Urinary bladder (tissue), 4 donors: ENCODE measurements around the gene CHCHD6. TPM values are rescaled to one million over a fixed set of nuclear protein-coding genes. Genes with fewer than 3 reads are reported as not detected.

Experiments used
- DNase-seq: peaks from one replicate; pipeline ENCODE4 v3.0.0-alpha.2; 2015; ENCODE audit errors: extremely low spot score
- H3K27ac ChIP-seq: one replicate; pipeline ENCODE4 v1.5.1; 2013; ENCODE audit warnings: low read depth, mild to moderate bottlenecking, moderate library complexity
- H3K36me3 ChIP-seq: one replicate; pipeline ENCODE4 v1.6.1; 2013; ENCODE audit warnings: mild to moderate bottlenecking, moderate library complexity; ENCODE audit not compliant: insufficient read depth
- H3K4me1 ChIP-seq: one replicate; pipeline ENCODE4 v1.6.1; 2013; ENCODE audit warnings: mild to moderate bottlenecking, moderate library complexity; ENCODE audit not compliant: insufficient read depth
- H3K4me3 ChIP-seq: one replicate; pipeline ENCODE4 v1.5.1; 2013; ENCODE audit warnings: low read depth, low read length
- whole genome bisulfite sequencing: extraction: QIAGEN DNeasy Blood & Tissue Kit; methylation state at CpG from one replicate; pipeline ENCODE4 v1.1.7; 2013; 5-methylcytosine and 5-hydroxymethylcytosine counted together
- polyA plus RNA-seq: library from polyadenylated mRNA; stranded (reverse); fragments of 200-250 nt; gene quantifications from one replicate; pipeline ENCODE4 v1.2.3, GENCODE V29; 2013
- total RNA-seq: library from RNA; depleted of rRNA; stranded (reverse); fragments of >200 nt; gene quantifications from one replicate; pipeline ENCODE4 v1.2.3, GENCODE V29; 2014
- donor health status: healthy with polysubstance abuse.
- donor health status: healthy.

Gene CHCHD6
- total and polyA plus RNA-seq, 2 donors = 5.4 to 20.9 TPM

- Histone ChIP-seq H3K27ac (no peak overlapping the region), H3K36me3 (no peaks in the 10 kb centered on the region), H3K4me3 (no peak overlapping the region), H3K4me1 (no peaks in the 10 kb centered on the region)
- WGBS = 3% methylated on average over 20 of the region's 20 CpGs
- DNase-seq = no peak
Measured at GRCh38 chr3:126679318-126679751, 24.7 kb upstream of the CHCHD6 start.

- Histone ChIP-seq H3K27ac (no peak overlapping the region), H3K4me1 (no peaks in the 10 kb centered on the region), H3K4me3 (no peak overlapping the region), H3K36me3 (no peaks in the 10 kb centered on the region)
- WGBS = 80% methylated on average over 11 of the region's 11 CpGs
- no peak for DNase-seq
Measured at GRCh38 chr3:126679831-126680666, 24.0 kb upstream of the CHCHD6 start.

GRCh38 chr3:126680667-126681055, 23.4 kb upstream of the CHCHD6 start:
- DNase-seq = no peak
- Histone ChIP-seq H3K4me3 (no peak overlapping the region), H3K27ac (no peak overlapping the region), H3K4me1 (no peaks in the 10 kb centered on the region), H3K36me3 (no peaks in the 10 kb centered on the region)
- WGBS = 76% methylated on average over 4 of the region's 4 CpGs

DNA sequence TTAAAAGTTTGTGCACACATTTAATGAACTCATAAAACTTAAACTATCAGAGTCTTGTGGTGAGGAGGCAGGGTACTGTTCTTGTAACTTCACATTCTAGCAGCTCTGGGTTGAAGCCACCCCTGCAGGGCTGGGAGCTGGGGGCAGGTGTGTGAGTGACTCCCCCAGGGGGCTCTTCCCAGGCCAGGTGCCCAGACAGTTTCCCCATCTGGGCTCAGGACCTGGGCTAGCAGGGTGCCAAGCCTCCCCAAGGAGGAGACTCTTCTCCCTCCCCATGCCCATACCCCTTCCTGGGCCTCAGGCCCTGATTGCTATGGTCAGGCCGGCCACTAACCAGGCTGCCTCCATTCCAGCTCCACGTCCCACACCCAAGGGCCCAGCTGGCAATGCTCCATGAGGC, 22.0 kb upstream of the CHCHD6 start:
- H3K27ac ChIP-seq = no peak overlapping the region
- WGBS = 79% methylated on average over 2 of the region's 2 CpGs
- H3K4me3 ChIP-seq = no peak overlapping the region
- no peak for DNase-seq
- H3K36me3 ChIP-seq = no peaks in the 10 kb centered on the region
- H3K4me1 ChIP-seq = no peaks in the 10 kb centered on the region

- H3K4me3 ChIP-seq = no peak overlapping the region
- DNase-seq = no peak
- H3K36me3 ChIP-seq = no peaks in the 10 kb centered on the region
- H3K27ac ChIP-seq = no peak overlapping the region
- H3K4me1 ChIP-seq = no peaks in the 10 kb centered on the region
- WGBS = 77% methylated on average over 5 of the region's 5 CpGs
Measured at GRCh38 chr3:126683069-126683468, 21.0 kb upstream of the CHCHD6 start.

DNA sequence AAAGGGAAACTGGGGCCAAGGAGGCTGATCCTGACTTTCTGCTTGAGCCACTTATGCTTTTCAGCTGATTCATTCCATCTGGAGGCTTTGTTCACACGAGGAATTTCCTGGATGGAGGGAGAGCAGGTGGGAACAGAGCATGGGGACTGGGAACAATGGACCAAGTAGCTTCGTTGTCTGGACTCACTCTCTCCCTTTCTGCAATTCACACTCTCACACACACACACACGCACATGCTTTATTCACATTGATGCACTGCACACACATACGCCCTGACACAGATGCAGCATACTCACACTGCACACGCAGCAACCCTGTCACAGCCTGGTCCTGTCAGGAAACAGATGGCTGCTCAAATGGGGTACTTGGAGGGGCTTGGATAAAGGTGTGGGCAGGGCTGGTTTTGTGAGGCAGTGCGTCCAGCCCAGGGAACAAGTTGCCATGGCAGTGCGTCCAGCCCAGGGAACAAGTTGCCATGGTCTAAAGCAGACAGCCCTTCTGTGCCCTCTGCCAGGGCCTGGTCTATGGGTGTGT, 19.8 kb upstream of the CHCHD6 start:
- Histone ChIP-seq H3K36me3 (no peaks in the 10 kb centered on the region), H3K4me1 (no peaks in the 10 kb centered on the region), H3K27ac (no peak overlapping the region), H3K4me3 (no peak overlapping the region)
- DNase-seq = no peak
- 54% methylated on average over 7 of the region's 7 CpGs for WGBS

GRCh38 chr3:126685021-126685420, 19.0 kb upstream of the CHCHD6 start:
- no peaks in the 10 kb centered on the region for H3K4me1 ChIP-seq
- H3K27ac ChIP-seq = no peak overlapping the region
- no peaks in the 10 kb centered on the region for H3K36me3 ChIP-seq
- H3K4me3 ChIP-seq = no peak overlapping the region
- 79% methylated on average over 3 of the region's 3 CpGs for WGBS
- DNase-seq = no peak

DNA sequence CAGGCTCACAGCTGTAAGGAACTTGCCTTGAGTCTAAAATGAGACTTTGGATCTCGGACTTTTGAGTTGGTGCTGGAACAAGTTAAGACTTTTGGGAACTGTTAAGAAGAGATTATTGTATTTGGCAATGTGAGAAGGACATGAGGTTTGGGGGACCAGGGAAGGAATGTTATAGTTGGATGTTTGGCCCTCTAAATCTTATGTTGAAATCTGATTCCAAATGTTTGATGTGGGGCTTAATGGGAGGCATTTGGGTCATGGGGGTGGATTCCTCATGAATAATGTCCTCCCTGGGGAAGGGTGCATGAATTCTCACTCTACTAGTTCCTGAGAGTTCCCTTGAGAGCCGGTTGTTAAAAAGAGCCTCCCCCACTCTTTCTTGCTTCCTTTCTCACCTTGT, 18.5 kb upstream of the CHCHD6 start:
- Histone ChIP-seq H3K27ac (no peak overlapping the region), H3K4me3 (no peak overlapping the region), H3K36me3 (no peaks in the 10 kb centered on the region), H3K4me1 (no peaks in the 10 kb centered on the region)
- WGBS = 35% methylated on average over 2 of the region's 2 CpGs
- no peak for DNase-seq

DNA sequence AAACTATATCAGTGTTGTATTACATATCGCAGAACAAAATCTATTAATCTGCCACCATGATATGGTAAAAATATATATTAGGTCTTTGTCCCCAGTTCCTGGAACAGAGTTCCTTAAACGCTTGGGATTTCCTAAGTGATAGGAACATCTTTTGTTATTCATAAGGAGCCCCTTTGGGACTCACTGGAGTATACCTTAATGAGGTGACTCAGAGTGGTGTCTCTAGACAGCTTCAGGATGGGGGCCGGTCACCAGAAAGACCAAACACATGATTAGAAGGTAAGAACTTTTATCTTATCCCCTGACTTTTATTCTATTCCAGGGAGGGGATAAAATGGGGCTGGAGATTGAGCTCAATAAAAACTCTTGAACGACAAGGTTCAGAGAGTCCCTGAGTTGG, 12.3 kb upstream of the CHCHD6 start:
- no peak overlapping the region for H3K27ac ChIP-seq
- H3K4me1 ChIP-seq = no peaks in the 10 kb centered on the region
- 67% methylated on average over 4 of the region's 4 CpGs for WGBS
- no peak overlapping the region for H3K4me3 ChIP-seq
- no peak for DNase-seq
- no peaks in the 10 kb centered on the region for H3K36me3 ChIP-seq

DNA sequence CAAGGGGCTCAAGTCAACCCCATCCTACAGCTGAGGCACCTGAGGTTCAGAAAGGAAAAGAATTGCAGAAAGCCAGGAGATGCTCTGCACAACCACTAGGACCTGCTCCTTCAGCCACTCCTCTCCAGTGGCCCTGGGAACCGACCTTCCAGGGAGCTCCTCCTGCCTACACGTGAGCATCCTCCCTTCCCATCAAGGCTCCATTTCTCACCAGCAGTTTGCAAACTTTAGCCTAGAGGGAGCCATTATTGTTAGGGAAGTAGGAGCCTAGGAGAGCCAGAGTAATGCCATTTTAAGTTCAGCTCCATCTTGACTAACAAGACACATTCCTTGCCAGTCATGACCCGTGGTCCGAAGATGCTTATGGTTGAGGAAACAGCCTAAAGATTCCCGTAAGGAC, 11.2 kb upstream of the CHCHD6 start:
- 68% methylated on average over 5 of the region's 5 CpGs for WGBS
- Histone ChIP-seq H3K4me1 (no peaks in the 10 kb centered on the region), H3K4me3 (no peak overlapping the region), H3K36me3 (no peaks in the 10 kb centered on the region), H3K27ac (no peak overlapping the region)
- DNase-seq = no peak

GRCh38 chr3:126693921-126694320, 10.1 kb upstream of the CHCHD6 start:
- no peak overlapping the region for H3K27ac ChIP-seq
- WGBS = 35% methylated on average over 3 of the region's 3 CpGs
- H3K36me3 ChIP-seq = no peaks in the 10 kb centered on the region
- H3K4me3 ChIP-seq = no peak overlapping the region
- DNase-seq = no peak
- no peaks in the 10 kb centered on the region for H3K4me1 ChIP-seq

DNA sequence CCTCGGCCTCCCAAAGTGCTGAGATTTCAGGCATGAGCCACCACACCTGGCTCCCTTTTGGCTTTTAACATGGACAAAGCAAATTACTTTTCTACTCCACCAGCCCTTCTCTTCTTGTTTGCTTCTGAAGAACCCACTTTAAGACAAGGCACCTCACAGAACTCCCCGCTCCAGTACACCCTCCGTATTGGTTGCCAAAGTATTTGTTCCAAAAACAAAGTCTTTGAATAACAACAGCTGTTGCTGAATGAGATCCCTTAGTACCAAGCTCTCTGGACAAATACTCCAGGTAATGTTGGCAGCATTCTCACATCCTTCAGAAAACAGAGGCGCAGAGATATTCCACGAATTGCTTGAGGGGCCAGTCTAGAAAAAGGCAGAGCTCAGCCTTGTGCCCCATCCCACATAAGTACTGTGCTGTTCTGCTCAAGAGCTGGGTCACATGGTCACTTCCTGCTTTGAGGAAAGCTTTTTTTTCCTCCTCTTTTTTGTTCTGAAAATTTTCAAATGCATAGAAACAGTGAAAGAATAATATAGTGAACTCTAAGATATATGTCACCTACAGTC, 7.3 kb upstream of the CHCHD6 start:
- Histone ChIP-seq H3K4me1 (no peaks in the 10 kb centered on the region), H3K4me3 (no peak overlapping the region), H3K36me3 (no peaks in the 10 kb centered on the region), H3K27ac (no peak overlapping the region)
- no peak for DNase-seq
- WGBS = 59% methylated on average over 5 of the region's 5 CpGs

DNA sequence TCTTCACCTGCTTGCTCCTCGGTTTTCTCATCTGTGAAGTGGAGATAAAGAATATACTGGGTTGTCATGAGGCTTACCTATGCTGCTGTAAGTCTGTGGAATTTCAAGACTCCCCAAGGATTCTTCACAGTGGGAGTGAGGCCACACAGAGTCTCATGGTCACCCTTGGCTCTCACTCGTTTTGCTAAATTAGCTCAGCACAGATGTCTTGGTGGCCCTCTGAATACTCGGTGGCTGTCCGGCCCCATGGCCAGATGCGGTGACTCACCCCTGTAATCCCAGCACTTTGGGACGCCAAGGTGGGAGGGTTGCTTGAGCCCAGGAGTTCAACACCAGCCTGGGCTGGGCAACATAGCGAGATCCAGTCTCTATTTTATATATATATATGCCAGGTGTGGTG, 5.0 kb upstream of the CHCHD6 start:
- 77% methylated on average over 7 of the region's 7 CpGs for WGBS
- H3K4me3 ChIP-seq = no peak overlapping the region
- no peak overlapping the region for H3K27ac ChIP-seq
- H3K36me3 ChIP-seq = no peaks in the 10 kb centered on the region
- no peaks in the 10 kb centered on the region for H3K4me1 ChIP-seq
- DNase-seq = no peak

DNA sequence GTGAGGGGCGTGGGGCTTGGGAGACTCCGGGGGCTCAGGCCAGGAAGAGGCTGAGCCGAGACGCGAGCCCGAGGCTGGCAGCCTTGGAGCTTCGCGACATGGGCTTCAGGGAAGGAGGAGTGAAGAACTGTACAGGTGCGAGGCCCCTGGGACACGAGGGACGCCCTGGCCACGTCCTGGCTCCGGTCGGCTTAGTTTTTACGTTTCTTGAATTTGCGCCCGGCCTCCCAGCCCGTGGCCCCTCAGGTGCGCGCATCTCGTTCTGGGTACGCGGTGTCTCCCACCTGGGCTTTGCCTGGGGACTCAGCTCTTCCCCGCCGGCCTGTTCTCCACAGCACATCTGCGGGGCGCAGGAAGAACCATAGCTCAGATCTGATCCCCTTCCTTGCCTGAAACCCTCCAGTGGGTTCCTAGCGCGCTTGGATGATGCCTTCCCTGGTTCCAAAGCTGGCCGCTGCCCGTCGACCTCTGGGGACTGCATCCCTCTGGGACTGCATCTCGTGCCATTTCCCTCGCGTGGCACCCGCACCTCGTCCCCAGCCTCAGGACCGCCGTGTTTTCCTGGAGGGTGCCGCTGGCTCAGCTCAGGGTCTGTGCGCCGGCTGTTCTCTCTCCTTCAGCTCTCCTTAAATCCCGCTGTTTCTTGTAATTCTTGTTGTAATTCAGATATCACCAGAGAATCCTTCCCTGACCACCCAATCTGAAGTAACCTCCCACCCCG, 614 bp downstream of the CHCHD6 start:
- peak overlapping the region; percentile 64 for H3K4me3 ChIP-seq
- H3K4me1 ChIP-seq = peaks cover 2% of the 10 kb centered on the region
- no peaks in the 10 kb centered on the region for H3K36me3 ChIP-seq
- no peak overlapping the region for H3K27ac ChIP-seq
- WGBS = 6% methylated on average over 44 of the region's 44 CpGs
- DNase-seq = no peak
